GM04503 (cell line): ENCODE measurements around the gene EGR1.

ENCODE experiments used
- DNase-seq: peaks from one replicate; pipeline ENCODE4 v3.0.0-alpha.2; 2012; ENCODE audit warnings: low read depth

EGR1 gene

DNA sequence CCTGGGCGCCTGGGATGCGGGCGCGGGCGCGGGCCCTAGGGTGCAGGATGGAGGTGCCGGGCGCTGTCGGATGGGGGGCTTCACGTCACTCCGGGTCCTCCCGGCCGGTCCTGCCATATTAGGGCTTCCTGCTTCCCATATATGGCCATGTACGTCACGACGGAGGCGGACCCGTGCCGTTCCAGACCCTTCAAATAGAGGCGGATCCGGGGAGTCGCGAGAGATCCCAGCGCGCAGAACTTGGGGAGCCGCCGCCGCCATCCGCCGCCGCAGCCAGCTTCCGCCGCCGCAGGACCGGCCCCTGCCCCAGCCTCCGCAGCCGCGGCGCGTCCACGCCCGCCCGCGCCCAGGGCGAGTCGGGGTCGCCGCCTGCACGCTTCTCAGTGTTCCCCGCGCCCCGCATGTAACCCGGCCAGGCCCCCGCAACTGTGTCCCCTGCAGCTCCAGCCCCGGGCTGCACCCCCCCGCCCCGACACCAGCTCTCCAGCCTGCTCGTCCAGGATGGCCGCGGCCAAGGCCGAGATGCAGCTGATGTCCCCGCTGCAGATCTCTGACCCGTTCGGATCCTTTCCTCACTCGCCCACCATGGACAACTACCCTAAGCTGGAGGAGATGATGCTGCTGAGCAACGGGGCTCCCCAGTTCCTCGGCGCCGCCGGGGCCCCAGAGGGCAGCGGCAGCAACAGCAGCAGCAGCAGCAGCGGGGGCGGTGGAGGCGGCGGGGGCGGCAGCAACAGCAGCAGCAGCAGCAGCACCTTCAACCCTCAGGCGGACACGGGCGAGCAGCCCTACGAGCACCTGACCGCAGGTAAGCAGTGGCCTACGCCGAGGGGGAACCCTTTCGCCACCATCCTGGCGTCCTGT lies at the start of gene EGR1:
Gene EGR1 (plus strand): TSS at position 219 of the 864 bp plus-strand sequence. CDS start 283 bp downstream, at position 502.
- DNase-seq: no peak

DNA sequence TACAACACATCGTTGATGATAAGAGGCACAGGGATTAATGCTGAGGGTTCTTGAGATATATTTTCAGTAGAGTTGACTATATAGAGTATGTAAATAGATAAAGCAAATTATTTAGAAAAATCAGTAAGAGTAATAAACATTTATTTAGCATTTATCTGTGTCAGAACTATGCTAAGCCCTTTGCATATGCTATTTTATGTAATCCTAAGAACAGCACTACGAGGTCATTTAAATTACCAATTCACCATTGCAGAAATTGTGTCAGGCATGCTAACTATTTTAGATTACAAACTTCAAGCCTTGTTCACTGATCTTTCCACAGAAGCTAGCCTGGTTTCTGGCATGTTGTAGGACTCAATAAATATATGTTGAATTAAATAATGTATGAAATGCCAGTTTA lies 46.8 kb upstream of the EGR1 start:
- no peak for DNase-seq

DNA sequence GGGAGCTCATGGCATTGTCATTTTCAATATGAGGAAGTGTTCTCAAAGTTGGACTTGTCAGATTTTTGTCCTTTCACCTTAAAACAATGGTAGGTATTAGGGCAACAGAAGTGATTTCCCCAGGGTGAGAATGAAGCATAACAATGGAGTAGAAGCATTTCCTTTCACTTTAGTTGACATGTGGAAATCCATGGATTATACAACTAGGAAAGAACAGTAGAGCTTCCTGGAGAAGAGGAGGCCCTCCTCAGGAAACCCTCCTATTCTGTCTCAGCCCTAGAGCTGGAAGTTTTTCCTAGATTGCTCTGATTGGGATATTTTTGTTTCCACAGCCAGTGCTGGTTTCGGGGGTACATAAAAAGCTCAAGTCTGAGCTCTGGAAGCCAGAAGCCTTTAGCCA lies 40.2 kb upstream of the EGR1 start:
- no peak for DNase-seq

DNA sequence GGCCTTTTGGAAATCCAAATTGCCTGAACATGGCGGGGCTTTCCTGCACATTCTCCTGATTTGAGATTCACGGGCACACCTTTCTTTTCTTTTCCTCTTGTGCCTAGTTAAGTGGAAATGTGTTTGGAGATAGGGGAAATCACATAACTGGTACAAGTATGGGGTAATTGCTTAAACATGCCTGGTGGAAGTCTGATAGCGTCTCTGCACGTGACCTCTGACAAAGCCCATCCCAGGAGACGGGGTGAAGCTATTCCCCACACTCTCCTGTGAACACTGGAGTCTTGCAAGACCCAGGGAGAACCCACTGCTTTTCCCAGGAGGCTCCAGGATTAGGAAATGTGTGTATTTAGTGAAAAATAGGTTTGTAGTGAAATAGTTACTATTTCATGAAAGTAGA lies 29.3 kb upstream of the EGR1 start:
- DNase-seq: no peak

DNA sequence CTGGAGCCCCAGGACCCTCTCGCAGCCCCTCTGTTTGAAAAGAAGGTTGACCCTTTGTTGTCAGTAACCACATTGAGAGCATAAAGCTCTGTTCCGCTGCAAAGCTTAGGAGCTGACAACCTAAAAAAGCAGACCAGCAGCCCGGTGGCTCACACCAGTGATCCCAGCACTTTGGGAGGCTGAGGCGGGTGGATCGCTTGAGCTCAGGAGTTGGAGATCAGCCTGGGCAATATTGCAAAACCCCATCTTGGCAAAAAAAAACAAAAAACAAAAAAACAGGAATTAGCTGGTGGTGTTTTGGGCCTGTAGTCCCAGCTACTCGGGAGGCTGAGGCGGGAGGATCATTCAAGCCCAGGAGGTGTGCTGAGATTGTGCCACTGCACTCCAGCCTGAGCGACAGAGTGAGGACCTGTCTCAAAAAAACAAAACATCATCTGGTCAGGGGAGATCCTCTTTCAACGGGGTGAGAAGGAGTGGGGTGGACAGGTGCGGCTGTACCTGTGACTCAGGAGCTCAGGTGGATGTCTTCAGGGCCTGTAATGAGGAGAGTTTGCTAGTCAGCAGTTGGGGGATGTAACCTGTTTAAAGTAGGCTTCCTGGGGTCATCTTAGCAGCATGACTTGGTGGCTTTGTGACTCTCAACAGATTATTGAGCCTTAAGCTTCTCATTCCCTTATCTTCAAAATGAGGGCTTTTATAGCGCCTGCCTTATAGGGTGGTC lies 27.1 kb upstream of the EGR1 start:
- DNase-seq: no peak

DNA sequence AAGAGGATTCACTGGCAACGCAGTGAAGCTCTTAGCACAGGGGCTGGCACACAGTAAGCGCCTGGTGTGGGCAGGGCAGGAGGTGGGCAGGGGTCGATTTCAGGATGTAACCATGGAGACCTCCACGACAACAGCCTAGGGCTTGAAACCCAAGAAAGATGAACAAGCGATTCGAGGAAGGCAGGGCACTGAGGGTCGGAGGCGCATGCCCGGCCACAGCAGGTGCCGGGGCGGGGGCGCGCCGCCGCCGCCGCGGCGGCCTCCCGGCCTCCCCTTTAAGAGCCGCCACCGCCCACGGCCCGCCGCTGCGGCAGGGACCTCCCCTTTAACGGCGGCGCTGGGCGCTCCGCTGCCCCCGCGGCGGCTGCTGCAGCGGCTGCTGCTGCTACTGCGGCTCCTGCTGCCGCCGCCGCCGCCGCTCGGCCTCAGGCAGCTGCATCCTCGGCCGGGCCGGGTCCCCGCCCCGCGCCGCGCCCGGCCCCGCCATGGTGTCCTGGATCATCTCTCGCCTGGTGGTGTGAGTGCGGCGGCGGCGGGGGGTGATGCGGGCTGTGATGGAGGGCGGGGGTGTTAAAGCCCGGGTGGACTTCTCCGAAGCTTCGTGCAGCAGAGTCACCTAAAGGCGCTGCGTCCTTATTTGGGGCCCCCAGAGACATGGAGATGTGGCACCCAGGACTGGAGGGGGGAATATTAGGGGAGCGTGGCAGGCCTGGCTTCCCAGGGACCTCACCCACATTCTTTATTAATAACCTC lies 26.4 kb upstream of the EGR1 start, which contains the start of gene REEP2:
Gene REEP2 (plus strand): TSS at position 334 of the 753 bp plus-strand sequence. CDS start 152 bp downstream, at position 486.
- DNase-seq: no peak

DNA sequence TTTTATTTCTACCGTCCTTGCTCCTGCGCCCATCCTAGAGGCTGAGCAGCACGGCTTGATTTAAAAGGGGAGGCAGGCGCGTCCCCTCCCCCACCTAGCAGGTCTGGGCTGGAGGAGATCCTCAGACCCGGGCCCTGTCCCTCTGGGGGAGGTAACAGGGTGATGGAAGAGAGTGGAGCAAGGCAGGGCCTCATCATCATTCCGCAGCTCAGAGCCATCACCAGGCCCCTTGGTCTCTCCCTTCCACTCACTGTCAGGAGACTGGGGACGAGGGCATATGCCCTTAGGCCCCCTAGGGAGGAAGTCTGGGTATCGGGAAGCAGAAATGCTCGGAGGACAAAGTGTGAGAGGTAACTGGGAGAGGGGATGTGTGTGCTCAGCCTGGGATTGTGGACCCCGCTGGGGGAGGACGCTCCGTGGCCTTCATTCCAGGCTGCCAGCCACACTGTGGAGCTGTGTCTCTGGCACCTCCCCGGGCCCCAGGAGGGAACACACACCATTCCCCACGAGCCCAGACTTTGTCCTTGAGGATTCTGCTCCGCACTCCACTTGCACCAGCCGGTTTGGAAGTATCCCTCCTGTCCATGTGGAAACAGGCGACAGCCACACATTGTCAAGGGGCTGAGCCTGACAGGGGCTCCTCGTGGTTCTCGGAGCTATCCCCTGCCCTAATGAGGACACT lies 25.7 kb upstream of the EGR1 start:
- DNase-seq: no peak

DNA sequence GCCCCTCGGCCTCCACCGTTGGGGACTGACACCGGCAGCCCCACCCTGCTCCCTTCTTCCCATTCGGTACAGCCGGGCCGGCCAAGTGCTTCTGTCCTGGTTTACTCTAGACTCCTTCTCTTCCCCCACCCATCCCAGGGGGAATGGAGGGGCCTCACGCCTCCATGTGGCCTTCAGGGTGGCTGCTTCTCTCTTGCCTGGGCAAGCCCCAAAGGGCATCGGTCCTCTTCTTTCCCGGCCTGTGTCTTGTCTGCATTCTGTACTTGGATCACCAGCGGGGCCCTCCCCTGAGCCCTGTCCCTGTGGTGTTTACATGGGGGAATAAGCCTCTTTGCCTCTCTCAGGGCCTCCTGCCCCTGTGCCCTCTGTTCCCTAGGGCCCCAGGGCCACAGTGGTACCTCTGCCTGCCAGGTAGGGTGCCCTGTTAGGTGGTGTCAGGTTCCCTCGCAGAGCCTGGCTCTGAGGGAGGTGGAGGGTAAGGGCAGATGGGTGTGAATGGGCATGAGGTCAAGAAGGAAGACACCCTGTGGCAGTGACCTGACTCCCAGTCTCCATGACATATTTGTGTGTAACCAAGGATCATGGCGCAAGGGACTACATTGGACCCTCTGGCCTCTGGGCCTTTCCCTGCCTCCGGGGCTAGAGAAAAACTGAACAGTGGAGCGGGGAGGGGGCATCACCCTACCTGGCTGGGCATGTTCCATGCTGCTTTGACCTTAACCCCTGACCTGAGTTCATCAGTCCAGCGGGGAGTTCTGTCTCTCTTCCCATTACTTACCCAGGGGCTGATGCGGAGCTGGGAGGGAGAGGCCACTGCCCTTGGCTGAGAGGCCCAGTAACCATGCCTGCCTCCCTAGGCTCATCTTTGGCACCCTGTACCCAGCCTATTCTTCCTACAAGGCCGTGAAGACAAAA lies 24.9 kb upstream of the EGR1 start:
- DNase-seq: no peak

DNA sequence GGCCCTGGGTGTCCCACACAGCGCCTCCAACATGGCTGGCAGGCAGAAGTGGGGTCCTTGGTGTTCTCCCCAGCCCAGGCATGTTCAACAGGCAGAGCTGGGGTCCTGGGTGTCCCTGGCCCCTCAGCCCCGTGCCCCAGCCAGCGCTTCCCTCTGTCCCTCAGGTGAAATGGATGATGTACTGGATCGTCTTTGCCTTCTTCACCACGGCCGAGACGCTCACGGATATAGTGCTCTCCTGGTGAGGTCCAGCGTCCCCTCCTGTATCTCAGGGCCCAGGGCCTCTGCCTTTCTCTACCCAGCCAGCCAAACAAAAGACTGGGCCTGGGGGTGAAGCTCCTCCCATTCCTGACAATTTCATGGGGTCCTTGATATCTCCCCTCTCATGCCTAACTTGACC lies 24.1 kb upstream of the EGR1 start:
- no peak for DNase-seq

DNA sequence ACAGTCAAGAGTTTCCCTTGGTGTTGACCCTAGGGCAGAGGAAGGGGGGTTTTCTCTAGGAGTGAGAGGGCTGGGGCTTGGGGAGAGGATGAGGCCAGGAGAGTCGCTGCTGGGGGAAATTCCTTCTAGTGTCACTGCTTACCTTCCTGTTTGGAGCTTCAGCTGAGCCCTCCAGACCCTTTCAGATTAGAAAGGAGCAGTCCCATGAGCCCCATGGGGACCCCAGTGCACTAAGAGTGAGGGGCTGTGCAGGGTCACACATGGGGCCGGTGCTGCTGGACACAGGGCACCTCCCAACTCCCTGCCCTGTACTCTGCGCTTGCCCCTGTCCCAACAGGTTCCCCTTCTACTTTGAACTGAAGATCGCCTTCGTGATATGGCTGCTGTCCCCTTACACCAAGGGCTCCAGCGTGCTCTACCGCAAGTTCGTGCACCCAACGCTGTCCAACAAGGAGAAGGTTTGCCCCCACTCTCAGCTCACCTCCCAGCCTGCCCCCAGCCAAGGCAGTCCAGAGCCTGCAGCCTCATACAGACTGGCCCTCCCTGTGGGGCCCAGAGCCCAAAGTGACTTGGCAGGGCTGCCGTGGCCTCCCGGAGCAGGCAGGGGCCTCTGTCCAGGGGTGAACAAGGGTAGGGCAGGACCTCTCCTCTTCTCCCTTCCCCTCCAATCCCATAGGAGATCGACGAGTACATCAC lies 21.1 kb upstream of the EGR1 start:
- DNase-seq: no peak

DNA sequence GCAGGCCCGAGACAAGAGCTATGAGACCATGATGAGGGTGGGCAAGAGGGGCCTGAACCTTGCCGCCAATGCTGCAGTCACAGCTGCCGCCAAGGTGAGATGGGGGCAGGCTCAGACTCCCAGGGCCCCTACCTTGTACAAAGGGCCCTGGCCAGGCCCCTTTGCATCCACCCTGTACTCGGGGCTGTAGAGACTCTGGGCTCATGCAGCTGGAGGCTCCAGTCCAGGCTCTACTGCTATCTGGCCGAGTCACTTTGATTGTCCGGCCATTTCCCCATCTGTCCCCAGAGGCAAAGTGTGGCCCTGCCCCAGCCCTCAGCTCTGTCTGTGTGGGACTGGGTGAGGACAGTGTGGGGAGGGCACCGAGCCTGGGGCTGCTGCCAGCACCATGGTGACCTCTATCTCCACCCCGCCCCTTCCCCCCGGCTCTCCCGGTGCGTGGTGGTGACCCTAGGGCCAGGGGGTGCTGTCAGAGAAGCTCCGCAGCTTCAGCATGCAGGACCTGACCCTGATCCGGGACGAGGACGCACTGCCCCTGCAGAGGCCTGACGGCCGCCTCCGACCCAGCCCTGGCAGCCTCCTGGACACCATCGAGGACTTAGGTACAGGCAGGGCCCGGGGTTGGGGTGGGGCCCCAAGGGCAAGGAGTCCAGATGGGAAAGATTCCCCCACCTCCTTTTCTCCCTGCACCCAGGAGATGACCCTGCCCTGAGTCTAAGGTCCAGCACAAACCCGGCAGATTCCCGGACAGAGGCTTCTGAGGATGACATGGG lies 20.3 kb upstream of the EGR1 start:
- DNase-seq: no peak

DNA sequence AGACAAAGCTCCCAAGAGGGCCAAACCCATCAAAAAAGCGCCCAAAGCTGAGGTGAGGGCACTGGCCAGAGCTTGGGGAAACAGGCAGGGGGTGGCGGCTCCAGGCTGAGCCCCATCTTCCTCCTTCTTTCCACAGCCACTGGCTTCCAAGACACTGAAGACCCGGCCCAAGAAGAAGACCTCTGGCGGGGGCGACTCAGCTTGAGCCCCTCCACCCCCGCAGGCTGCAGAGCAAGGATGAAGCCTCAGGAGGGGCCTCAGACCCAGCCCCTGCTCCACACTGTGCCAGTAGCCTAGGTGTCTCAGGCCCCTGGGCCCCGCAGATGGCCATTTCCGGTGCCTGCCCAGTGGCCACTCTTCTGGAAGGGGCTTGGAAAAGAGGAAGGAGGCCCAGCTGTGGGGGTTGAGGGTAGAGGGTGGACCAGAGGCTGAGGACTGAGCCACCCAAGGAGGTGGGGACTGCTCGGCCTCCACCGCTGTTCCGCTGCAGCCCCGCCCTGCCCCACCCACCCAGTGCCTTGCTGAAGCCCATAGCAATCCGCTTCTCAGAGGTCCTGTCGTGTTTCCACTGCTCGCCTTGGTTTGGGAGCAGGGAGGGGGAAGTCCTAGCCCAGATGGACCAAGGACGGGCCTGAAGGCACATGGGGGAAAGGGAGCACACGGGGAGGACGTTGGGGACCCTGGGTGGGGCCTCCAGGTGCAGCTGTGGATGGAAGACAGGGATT lies 19.6 kb upstream of the EGR1 start:
- no peak for DNase-seq

DNA sequence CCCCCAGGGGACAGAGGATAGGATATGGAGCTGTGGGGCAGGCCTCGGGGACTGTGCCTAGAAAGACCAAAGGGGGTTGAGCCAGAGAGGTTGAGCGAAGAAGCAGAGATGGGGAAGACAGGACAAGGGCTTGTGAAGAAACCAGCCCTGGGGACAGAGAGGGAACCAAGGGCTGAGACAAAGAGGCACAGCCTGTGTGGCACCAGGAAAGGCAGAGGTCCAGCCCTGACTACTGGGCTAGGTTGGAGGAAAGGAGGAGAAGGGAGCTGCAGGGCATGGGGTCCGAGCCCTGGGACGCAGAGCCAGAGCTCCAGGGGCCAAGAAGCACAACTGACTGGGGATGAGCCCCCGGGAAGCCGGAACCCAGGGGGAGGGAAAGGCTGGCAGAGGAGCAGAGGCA lies 17.2 kb upstream of the EGR1 start:
- DNase-seq: no peak

DNA sequence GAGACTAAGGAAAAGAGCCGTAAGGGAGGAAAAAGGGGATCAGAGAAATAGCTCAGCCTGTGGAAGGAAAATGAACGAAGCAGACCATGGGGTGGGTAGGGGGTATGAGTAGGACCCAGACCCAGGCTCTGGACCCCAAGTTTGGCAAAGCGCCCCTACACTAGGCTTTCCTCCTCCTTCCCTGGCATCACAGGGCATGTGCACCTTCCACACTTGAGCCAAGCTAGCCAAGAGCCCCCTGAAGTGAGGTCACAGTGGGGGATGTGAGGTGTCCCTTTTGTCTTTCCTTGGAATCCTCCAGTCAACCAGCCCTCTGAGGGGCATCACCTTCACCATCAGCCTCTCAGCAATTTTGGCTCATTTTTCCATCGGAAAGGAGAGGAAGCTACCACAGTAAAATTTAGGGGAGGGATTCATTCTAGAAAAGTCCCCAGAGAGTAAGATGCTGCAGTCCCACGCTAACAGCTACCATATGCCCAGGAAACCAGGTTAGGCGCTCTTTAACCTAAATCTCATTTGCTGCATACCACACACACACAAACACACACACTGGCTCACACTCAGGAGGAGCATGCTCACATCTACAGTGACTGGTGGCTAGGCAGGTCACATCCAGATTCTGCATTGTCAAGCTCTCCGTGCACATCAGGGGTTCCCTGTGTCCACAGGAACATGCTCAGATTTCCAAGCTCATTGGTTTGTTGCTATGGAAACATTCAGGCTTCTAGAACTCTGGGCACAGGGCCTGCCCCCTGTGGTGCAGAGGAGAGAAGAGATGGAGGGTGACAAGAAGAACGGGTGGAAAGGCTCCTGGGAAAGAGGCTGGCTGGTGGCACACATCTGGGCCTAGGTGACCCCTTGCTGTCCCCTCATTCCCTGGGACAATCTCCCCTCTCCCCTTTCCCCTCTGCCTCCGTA lies 16.5 kb upstream of the EGR1 start:
- no peak for DNase-seq

DNA sequence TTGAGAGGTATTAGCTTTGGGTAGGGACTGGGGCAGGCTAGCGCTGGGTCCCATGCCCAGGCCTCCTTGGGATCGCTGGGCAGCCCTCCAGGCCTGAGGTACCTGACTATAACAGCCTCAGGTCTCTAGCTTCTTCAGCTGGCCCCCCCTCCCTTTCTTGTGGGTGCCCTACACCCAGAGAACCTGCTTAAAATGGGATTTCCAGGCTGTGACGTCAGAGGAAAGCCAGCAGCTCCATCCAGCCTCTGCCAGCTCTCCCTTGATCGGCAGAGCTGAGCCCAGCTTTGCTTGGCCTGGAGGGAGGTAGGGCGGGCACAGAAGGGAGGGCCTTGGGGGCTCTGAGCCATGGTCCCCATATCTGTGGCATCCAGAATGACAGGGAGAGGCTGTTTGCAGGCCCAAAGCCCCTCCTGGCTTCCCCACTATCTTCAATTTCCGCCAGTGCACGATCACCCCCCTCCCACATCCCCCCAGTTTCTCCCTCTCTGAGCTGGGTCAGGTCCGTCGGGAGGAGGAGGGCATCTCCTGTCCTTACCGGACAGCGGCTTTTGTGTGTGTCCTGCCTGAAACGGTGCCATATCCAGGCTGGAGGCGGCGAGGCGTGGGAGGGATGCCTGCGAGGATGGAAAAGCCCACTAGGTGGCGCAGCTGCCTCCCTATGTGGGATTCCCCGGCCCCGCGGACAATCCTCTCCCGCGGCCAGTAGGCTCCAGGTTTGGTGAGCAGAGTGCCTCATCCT lies 15.6 kb upstream of the EGR1 start:
- DNase-seq: no peak

DNA sequence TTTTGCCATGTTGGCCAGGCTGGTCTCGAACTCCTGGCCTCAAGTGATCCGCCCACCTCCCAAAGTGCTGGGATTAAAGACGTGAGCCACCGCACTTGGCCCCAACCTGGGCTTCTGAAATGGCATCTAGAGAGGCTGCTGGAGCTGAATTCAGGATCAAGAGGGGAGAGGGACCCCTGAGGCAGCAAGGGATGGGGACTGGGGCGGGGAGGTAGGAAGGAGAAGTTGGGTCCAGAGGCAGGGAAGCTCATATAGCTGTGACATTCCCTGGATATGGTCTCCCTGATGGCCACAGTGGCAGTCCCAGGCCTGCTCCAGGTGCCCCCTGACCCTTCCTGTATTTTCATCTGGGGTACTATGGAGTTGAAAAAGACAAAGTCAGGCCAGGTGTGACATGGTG lies 14.3 kb upstream of the EGR1 start:
- no peak for DNase-seq

DNA sequence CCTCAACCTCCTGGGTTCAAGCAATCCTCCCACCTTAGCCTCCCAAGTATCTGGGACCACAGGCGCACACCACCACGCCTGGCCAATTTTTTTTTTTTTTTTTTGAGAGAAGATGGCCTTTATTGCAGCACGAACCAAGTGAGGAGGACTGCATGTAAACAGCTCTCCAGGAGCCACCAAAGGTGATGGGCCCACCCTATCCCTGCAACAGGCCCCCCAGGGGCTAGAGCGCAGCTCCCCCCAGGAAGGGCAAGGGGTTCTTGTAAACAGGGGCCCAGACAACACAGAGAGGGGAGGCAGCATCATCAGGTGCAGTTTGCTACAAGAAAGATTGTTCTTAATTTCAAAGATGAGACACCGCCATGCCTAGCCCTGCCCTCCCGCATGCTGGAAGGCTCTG lies 12.6 kb upstream of the EGR1 start:
- DNase-seq: no peak
